Adrenal gland (tissue), 5 donors: Measurements from ENCODE around the gene ZNF83.

ENCODE experiments used
- POLR2A ChIP-seq, 2 donors: fragments of 450-650 bp; IDR thresholded peaks; one replicate each; pipeline ENCODE4 v1.6.1; 2017; ENCODE audit warnings: antibody characterized with exemption in 2 of 2, mild to moderate bottlenecking in 2 of 2, moderate library complexity in 1 of 2
- TF ChIP-seq, protein P1 (sequence below), 6 experiments: fragments of 450-650 bp in 4 of 6; fragments of 200-600 bp in 2 of 6; sonication (generic) in 1 of 6; IDR thresholded peaks; 1 replicate in 5 of 6; 2 replicates in 1 of 6; pipeline versions ENCODE4 v1.5.1 to v1.8.0; 2016 to 2021; ENCODE audit warnings: antibody characterized with exemption in 6 of 6, mild to moderate bottlenecking in 2 of 6, moderate library complexity in 1 of 6
- donor health status: DM: no; HTN: no; CAD: no.

DNA sequence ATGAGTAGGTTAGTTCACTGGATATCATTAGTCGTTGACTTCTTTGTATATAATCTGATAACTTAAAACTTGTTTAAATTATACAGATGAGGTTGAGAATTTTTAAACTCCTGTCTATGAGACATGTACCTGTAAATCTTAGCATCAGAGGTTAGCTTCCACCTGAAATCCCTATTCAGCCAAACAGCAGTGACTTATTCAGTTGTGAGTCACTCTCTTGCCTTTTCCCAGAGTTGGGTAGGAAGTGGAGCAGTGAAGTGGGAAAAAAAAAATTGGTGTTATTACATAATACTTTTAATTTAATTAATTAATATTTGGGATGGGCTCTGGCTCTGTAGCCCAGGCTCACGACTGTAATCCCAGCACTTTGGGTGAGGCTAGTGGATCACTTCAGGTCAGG lies 35.2 kb downstream of the ZNF83 start:
- TF ChIP-seq, protein P1, sequence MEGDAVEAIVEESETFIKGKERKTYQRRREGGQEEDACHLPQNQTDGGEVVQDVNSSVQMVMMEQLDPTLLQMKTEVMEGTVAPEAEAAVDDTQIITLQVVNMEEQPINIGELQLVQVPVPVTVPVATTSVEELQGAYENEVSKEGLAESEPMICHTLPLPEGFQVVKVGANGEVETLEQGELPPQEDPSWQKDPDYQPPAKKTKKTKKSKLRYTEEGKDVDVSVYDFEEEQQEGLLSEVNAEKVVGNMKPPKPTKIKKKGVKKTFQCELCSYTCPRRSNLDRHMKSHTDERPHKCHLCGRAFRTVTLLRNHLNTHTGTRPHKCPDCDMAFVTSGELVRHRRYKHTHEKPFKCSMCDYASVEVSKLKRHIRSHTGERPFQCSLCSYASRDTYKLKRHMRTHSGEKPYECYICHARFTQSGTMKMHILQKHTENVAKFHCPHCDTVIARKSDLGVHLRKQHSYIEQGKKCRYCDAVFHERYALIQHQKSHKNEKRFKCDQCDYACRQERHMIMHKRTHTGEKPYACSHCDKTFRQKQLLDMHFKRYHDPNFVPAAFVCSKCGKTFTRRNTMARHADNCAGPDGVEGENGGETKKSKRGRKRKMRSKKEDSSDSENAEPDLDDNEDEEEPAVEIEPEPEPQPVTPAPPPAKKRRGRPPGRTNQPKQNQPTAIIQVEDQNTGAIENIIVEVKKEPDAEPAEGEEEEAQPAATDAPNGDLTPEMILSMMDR (IDR thresholded peaks at IDR 0.05) = no peak
- no peak for TF ChIP-seq POLR2A (IDR thresholded peaks at IDR 0.05)
